Epithelial cell of prostate (primary cell): Measurements from ENCODE around the gene APOC1.
"Not testable (repeated sequence)": the region's sequence is repeated elsewhere in the genome, so short reads cannot be mapped to it uniquely, and the experiment has no call there.

Experiments
- DNase-seq: peaks from one replicate; pipeline ENCODE4 v3.0.0-alpha.2; 2011; ENCODE audit warnings: low read depth, low spot score
- H3K27ac ChIP-seq: fragments of 450-650 bp; 2 replicates; pipeline ENCODE4 v1.5.1; 2017; ENCODE audit warnings: mild to moderate bottlenecking

APOC1 gene

GRCh38 chr19:44914433-44915206 is at the start of gene APOC1:
TSS of gene APOC1 (plus strand) at chr19:44914608. CDS start at chr19:44914892, 284 bp downstream.
- not testable (repeated sequence) for H3K27ac ChIP-seq, DNase-seq

GRCh38 chr19:44865196-44865767 is 49.1 kb upstream of the APOC1 start:
- DNase-seq, result no peak
- no peak overlapping the region for H3K27ac ChIP-seq

- no peak overlapping the region for H3K27ac ChIP-seq
- no peak for DNase-seq
Measured at GRCh38 chr19:44866664-44867063, 47.7 kb upstream of the APOC1 start.

- no peak overlapping the region for H3K27ac ChIP-seq
- DNase-seq, result no peak
Measured at GRCh38 chr19:44867578-44867977, 46.8 kb upstream of the APOC1 start.

- DNase-seq, result no peak
- no peak overlapping the region for H3K27ac ChIP-seq
Measured at GRCh38 chr19:44869733-44870470, 44.5 kb upstream of the APOC1 start.

GRCh38 chr19:44871809-44872208 is 42.6 kb upstream of the APOC1 start:
- DNase-seq, result no peak
- H3K27ac ChIP-seq, result no peak overlapping the region

GRCh38 chr19:44872661-44873060 is 41.7 kb upstream of the APOC1 start:
- no peak for DNase-seq
- H3K27ac ChIP-seq, result no peak overlapping the region

- DNase-seq, result no peak
- no peak overlapping the region for H3K27ac ChIP-seq
Measured at GRCh38 chr19:44874317-44874716, 40.1 kb upstream of the APOC1 start.

GRCh38 chr19:44875666-44876451 is 38.5 kb upstream of the APOC1 start:
- peak overlapping the region; percentile 63 for H3K27ac ChIP-seq
- peak; percentile 33 for DNase-seq

- H3K27ac ChIP-seq, result peak overlapping the region; percentile 63
- DNase-seq, result no peak
Measured at GRCh38 chr19:44876930-44877535, 37.4 kb upstream of the APOC1 start.

GRCh38 chr19:44878120-44878865 is 36.1 kb upstream of the APOC1 start:
- no peak for DNase-seq
- H3K27ac ChIP-seq, result no peak overlapping the region

- no peak for DNase-seq
- H3K27ac ChIP-seq, result no peak overlapping the region
Measured at GRCh38 chr19:44879309-44880065, 34.9 kb upstream of the APOC1 start.

GRCh38 chr19:44882063-44882462 is 32.3 kb upstream of the APOC1 start:
- no peak overlapping the region for H3K27ac ChIP-seq
- no peak for DNase-seq

- DNase-seq, H3K27ac ChIP-seq: not testable (repeated sequence)
Measured at GRCh38 chr19:44882619-44883397, 31.6 kb upstream of the APOC1 start.

GRCh38 chr19:44883922-44884321 is 30.5 kb upstream of the APOC1 start:
- no peak overlapping the region for H3K27ac ChIP-seq
- no peak for DNase-seq

GRCh38 chr19:44884566-44884965 is 29.8 kb upstream of the APOC1 start:
- DNase-seq, result no peak
- H3K27ac ChIP-seq, result no peak overlapping the region

GRCh38 chr19:44886141-44886540 is 28.3 kb upstream of the APOC1 start:
- H3K27ac ChIP-seq, result no peak overlapping the region
- DNase-seq, result no peak

GRCh38 chr19:44887648-44888047 is 26.8 kb upstream of the APOC1 start:
- no peak overlapping the region for H3K27ac ChIP-seq
- no peak for DNase-seq
